ENCODE measurements around the gene SMAD6. TPM values are rescaled to one million over a fixed set of nuclear protein-coding genes. Genes with fewer than 3 reads are reported as not detected.

Gene SMAD6
- total RNA-seq, 2 experiments from 2014 or later: 0.97 to 1.2 TPM

- DNase-seq: no peak
- H3K9me3 Mint-ChIP-seq (ENCODE audit: insufficient read depth): no peaks in the 10 kb centered on the region
- ChIA-PET POLR2A (interaction anchor here (0.6 kb wide), 1 partner anchor 27 kb away, joined by 4 read pairs; no protein-coding TSS in a partner anchor), CTCF (no interaction called here)
- H3K4me1 Mint-ChIP-seq (ENCODE audit: low read depth): no peaks in the 10 kb centered on the region
- no peak for ATAC-seq
- no peaks in the 10 kb centered on the region for H3K36me3 Mint-ChIP-seq (ENCODE audit: low read depth)
- no peaks in the 10 kb centered on the region for H3K27me3 Mint-ChIP-seq (ENCODE audit: low read depth)
- no peak overlapping the region for H3K4me3 Mint-ChIP-seq
- no peak overlapping the region for H3K27ac Mint-ChIP-seq
Measured at GRCh38 chr15:66746231-66746605, 44.2 kb downstream of the SMAD6 start.

- no peak overlapping the region for H3K4me3 Mint-ChIP-seq
Measured at GRCh38 chr15:66747223-66747622, 45.2 kb downstream of the SMAD6 start.

GRCh38 chr15:66747886-66748707, 46.1 kb downstream of the SMAD6 start:
- no peak for ATAC-seq
- no peak overlapping the region for H3K27ac Mint-ChIP-seq
- peaks cover 9% of the 10 kb centered on the region for H3K4me1 Mint-ChIP-seq (ENCODE audit: low read depth)
- H3K27me3 Mint-ChIP-seq (ENCODE audit: low read depth): no peaks in the 10 kb centered on the region
- ChIA-PET POLR2A (no interaction called here), CTCF (no interaction called here)
- no peaks in the 10 kb centered on the region for H3K36me3 Mint-ChIP-seq (ENCODE audit: low read depth)
- no peaks in the 10 kb centered on the region for H3K9me3 Mint-ChIP-seq (ENCODE audit: insufficient read depth)
- no peak overlapping the region for H3K4me3 Mint-ChIP-seq
- no peak for DNase-seq

More at GRCh38 chr15:66747223-66747622, 45.2 kb downstream of the SMAD6 start:
- DNase-seq (no peak), ATAC-seq (no peak)
- no peaks in the 10 kb centered on the region for H3K27me3 Mint-ChIP-seq (ENCODE audit: low read depth)
- POLR2A ChIA-PET: no interaction called here
- no peaks in the 10 kb centered on the region for H3K9me3 Mint-ChIP-seq (ENCODE audit: insufficient read depth)
- H3K4me1 Mint-ChIP-seq (ENCODE audit: low read depth): peaks cover 8% of the 10 kb centered on the region
- CTCF ChIA-PET: no interaction called here
- no peaks in the 10 kb centered on the region for H3K36me3 Mint-ChIP-seq (ENCODE audit: low read depth)
- H3K27ac Mint-ChIP-seq: no peak overlapping the region

- POLR2A ChIA-PET: no interaction called here
- no peak overlapping the region for H3K4me3 Mint-ChIP-seq
- H3K4me1 Mint-ChIP-seq (ENCODE audit: low read depth): peaks cover 9% of the 10 kb centered on the region
- no peak overlapping the region for H3K27ac Mint-ChIP-seq
- H3K27me3 Mint-ChIP-seq (ENCODE audit: low read depth): no peaks in the 10 kb centered on the region
- DNase-seq: no peak
- no peaks in the 10 kb centered on the region for H3K9me3 Mint-ChIP-seq (ENCODE audit: insufficient read depth)
- ATAC-seq: no peak
- no peaks in the 10 kb centered on the region for H3K36me3 Mint-ChIP-seq (ENCODE audit: low read depth)
- CTCF ChIA-PET: no interaction called here
Measured at GRCh38 chr15:66748708-66749035, 46.6 kb downstream of the SMAD6 start.

- CTCF ChIA-PET: no interaction called here
Measured at GRCh38 chr15:66749841-66750575, 48.0 kb downstream of the SMAD6 start.

GRCh38 chr15:66750609-66751008, 48.6 kb downstream of the SMAD6 start:
- no peak for ATAC-seq
- CTCF ChIA-PET: no interaction called here
- Mint-ChIP-seq H3K36me3 (ENCODE audit: low read depth) (peaks cover 6% of the 10 kb centered on the region), H3K9me3 (ENCODE audit: insufficient read depth) (peaks cover 8% of the 10 kb centered on the region), H3K27me3 (ENCODE audit: low read depth) (no peaks in the 10 kb centered on the region), H3K4me1 (ENCODE audit: low read depth) (peaks cover 9% of the 10 kb centered on the region), H3K4me3 (no peak overlapping the region), H3K27ac (no peak overlapping the region)
- DNase-seq: no peak
- POLR2A ChIA-PET: no interaction called here

More at GRCh38 chr15:66749841-66750575, 48.0 kb downstream of the SMAD6 start:
- Mint-ChIP-seq H3K4me1 (ENCODE audit: low read depth) (peaks cover 9% of the 10 kb centered on the region), H3K27ac (no peak overlapping the region), H3K4me3 (no peak overlapping the region), H3K9me3 (ENCODE audit: insufficient read depth) (peaks cover 3% of the 10 kb centered on the region), H3K36me3 (ENCODE audit: low read depth) (peaks cover 2% of the 10 kb centered on the region), H3K27me3 (ENCODE audit: low read depth) (no peaks in the 10 kb centered on the region)
- no peak for DNase-seq
- POLR2A ChIA-PET: no interaction called here
- no peak for ATAC-seq

GRCh38 chr15:66751579-66751978, 49.5 kb downstream of the SMAD6 start:
- H3K27ac Mint-ChIP-seq: no peak overlapping the region

GRCh38 chr15:66752078-66752477, 50.0 kb downstream of the SMAD6 start:
- Mint-ChIP-seq H3K4me3 (no peak overlapping the region), H3K27me3 (ENCODE audit: low read depth) (no peaks in the 10 kb centered on the region), H3K36me3 (ENCODE audit: low read depth) (peaks cover 6% of the 10 kb centered on the region), H3K9me3 (ENCODE audit: insufficient read depth) (peaks cover 8% of the 10 kb centered on the region), H3K27ac (no peak overlapping the region), H3K4me1 (ENCODE audit: low read depth) (peaks cover 9% of the 10 kb centered on the region)
- DNase-seq (no peak), ATAC-seq (no peak)
- POLR2A ChIA-PET: no interaction called here
- CTCF ChIA-PET: interaction anchor here (1.6 kb wide), 1 partner anchor 9 kb away, joined by 4 read pairs; no protein-coding TSS in a partner anchor

More at GRCh38 chr15:66751579-66751978, 49.5 kb downstream of the SMAD6 start:
- DNase-seq: no peak
- peaks cover 9% of the 10 kb centered on the region for H3K4me1 Mint-ChIP-seq (ENCODE audit: low read depth)
- ChIA-PET POLR2A (no interaction called here), CTCF (interaction anchor here (1.6 kb wide), 1 partner anchor 10 kb away, joined by 4 read pairs; no protein-coding TSS in a partner anchor)
- no peak for ATAC-seq
- peaks cover 8% of the 10 kb centered on the region for H3K9me3 Mint-ChIP-seq (ENCODE audit: insufficient read depth)
- no peaks in the 10 kb centered on the region for H3K27me3 Mint-ChIP-seq (ENCODE audit: low read depth)
- H3K36me3 Mint-ChIP-seq (ENCODE audit: low read depth): peaks cover 6% of the 10 kb centered on the region
- H3K4me3 Mint-ChIP-seq: no peak overlapping the region

- POLR2A ChIA-PET: no interaction called here
- Mint-ChIP-seq H3K27ac (no peak overlapping the region), H3K4me1 (ENCODE audit: low read depth) (peaks cover 9% of the 10 kb centered on the region), H3K4me3 (no peak overlapping the region), H3K9me3 (ENCODE audit: insufficient read depth) (peaks cover 8% of the 10 kb centered on the region), H3K36me3 (ENCODE audit: low read depth) (peaks cover 6% of the 10 kb centered on the region), H3K27me3 (ENCODE audit: low read depth) (no peaks in the 10 kb centered on the region)
- ATAC-seq: no peak
- CTCF ChIA-PET: interaction anchor here (0.6 kb wide), 1 partner anchor 140 kb away, joined by 3 read pairs; no protein-coding TSS in a partner anchor
- DNase-seq: no peak
Measured at GRCh38 chr15:66753687-66754377, 51.8 kb downstream of the SMAD6 start.

- no peak for DNase-seq
- Mint-ChIP-seq H3K27ac (no peak overlapping the region), H3K4me3 (no peak overlapping the region), H3K4me1 (ENCODE audit: low read depth) (peaks cover 9% of the 10 kb centered on the region), H3K9me3 (ENCODE audit: insufficient read depth) (peaks cover 8% of the 10 kb centered on the region), H3K27me3 (ENCODE audit: low read depth) (no peaks in the 10 kb centered on the region), H3K36me3 (ENCODE audit: low read depth) (peaks cover 6% of the 10 kb centered on the region)
- CTCF ChIA-PET: no interaction called here
- ATAC-seq: no peak
- POLR2A ChIA-PET: no interaction called here
Measured at GRCh38 chr15:66754789-66755188, 52.8 kb downstream of the SMAD6 start.

GRCh38 chr15:66755298-66756068, 53.4 kb downstream of the SMAD6 start:
- peaks cover 3% of the 10 kb centered on the region for H3K27me3 Mint-ChIP-seq (ENCODE audit: low read depth)
- H3K36me3 Mint-ChIP-seq (ENCODE audit: low read depth): peaks cover 6% of the 10 kb centered on the region
- CTCF ChIA-PET: interaction anchor here (0.7 kb wide), 1 partner anchor 96 kb away, joined by 3 read pairs; no protein-coding TSS in a partner anchor
- no peak overlapping the region for H3K27ac Mint-ChIP-seq
- POLR2A ChIA-PET: no interaction called here
- ATAC-seq (no peak), DNase-seq (no peak)
- peaks cover 9% of the 10 kb centered on the region for H3K4me1 Mint-ChIP-seq (ENCODE audit: low read depth)
- no peak overlapping the region for H3K4me3 Mint-ChIP-seq
- peaks cover 8% of the 10 kb centered on the region for H3K9me3 Mint-ChIP-seq (ENCODE audit: insufficient read depth)
